GM12865 (cell line): Measurements from ENCODE around the gene SV2C.

ENCODE experiments used
- DNase-seq: peaks from one replicate; pipeline ENCODE4 v3.0.0; 2010; ENCODE audit warnings: low read depth
- H3K4me3 ChIP-seq: 2 replicates; pipeline ENCODE4 v1.5.1; 2011; ENCODE audit warnings: mild to moderate bottlenecking, low read depth, low read length, control low read depth
- CTCF ChIP-seq: IDR thresholded peaks from 2 replicates; pipeline ENCODE4 v1.5.1; 2011; ENCODE audit warnings: low read length, control low read depth, low read depth, inconsistent platforms; ENCODE audit not compliant: insufficient read depth; ENCODE audit errors: missing control alignments

Gene SV2C

GRCh38 chr5:76376866-76377230 lies 293.7 kb downstream of the SV2C start:
- no peak overlapping the region for H3K4me3 ChIP-seq
- DNase-seq = no peak
- TF ChIP-seq CTCF = no peak

GRCh38 chr5:76378355-76378754 lies 295.2 kb downstream of the SV2C start:
- DNase-seq = no peak
- no peak overlapping the region for H3K4me3 ChIP-seq
- no peak for TF ChIP-seq CTCF

- no peak overlapping the region for H3K4me3 ChIP-seq
- DNase-seq = no peak
- no peak for TF ChIP-seq CTCF
These were observed 296.1 kb downstream of the SV2C start for GRCh38 chr5:76379316-76379715.

GRCh38 chr5:76379855-76380254 lies 296.7 kb downstream of the SV2C start:
- DNase-seq = no peak
- H3K4me3 ChIP-seq = no peak overlapping the region
- TF ChIP-seq CTCF = no peak

- H3K4me3 ChIP-seq = no peak overlapping the region
- DNase-seq = no peak
These were observed 297.3 kb downstream of the SV2C start for GRCh38 chr5:76380346-76381066.

GRCh38 chr5:76383126-76383832 lies 300.1 kb downstream of the SV2C start:
- H3K4me3 ChIP-seq = no peak overlapping the region
- no peak for TF ChIP-seq CTCF
- DNase-seq = no peak

More at GRCh38 chr5:76380346-76381066, 297.3 kb downstream of the SV2C start:
- no peak for TF ChIP-seq CTCF
